Ovary (tissue), 9 donors: Measurements from ENCODE around the gene ASPHD1. TPM values are rescaled to one million over a fixed set of nuclear protein-coding genes. Genes with fewer than 3 reads are reported as not detected.
"Not testable (repeated sequence)": the region's sequence is repeated elsewhere in the genome, so short reads cannot be mapped to it uniquely, and the experiment has no call there.

Experiments
- DNase-seq, 5 donors: peaks; one replicate each; pipeline ENCODE4 v3.0.0-alpha.2; 2019 to 2020
- H3K27ac ChIP-seq, 2 donors: fragments of 200-600 bp; one replicate each; pipeline versions ENCODE4 v1.5.1 to v1.8.0; 2019 to 2022
- H3K27me3 ChIP-seq: fragments of 200-600 bp; one replicate; pipeline ENCODE4 v1.8.0; 2022
- H3K36me3 ChIP-seq: fragments of 200-600 bp; sonication (generic); one replicate; pipeline ENCODE4 v1.5.1; 2019
- H3K4me1 ChIP-seq: one replicate; pipeline ENCODE4 v1.8.1; 2013; ENCODE audit warnings: mild to moderate bottlenecking, moderate library complexity; ENCODE audit not compliant: insufficient read depth
- H3K4me3 ChIP-seq: fragments of 200-600 bp; sonication (generic); one replicate; pipeline ENCODE4 v1.5.1; 2017
- H3K9me3 ChIP-seq, 2 donors: fragments of 200-600 bp in 1 of 2; sonication (generic) in 1 of 2; one replicate each; pipeline versions ENCODE4 v1.5.1 to v1.8.1; 2013 to 2019; ENCODE audit warnings: mild to moderate bottlenecking in 1 of 2, moderate library complexity in 1 of 2
- CTCF ChIP-seq, 3 donors: fragments of 450-650 bp in 2 of 3; fragments of 200-600 bp in 1 of 3; IDR thresholded peaks; one replicate each; pipeline versions ENCODE4 v1.5.1 to v1.8.0; 2016 to 2022; ENCODE audit warnings: antibody characterized with exemption in 3 of 3, mild to moderate bottlenecking in 1 of 3
- EP300 ChIP-seq: sonication (generic); formaldehyde crosslinking; IDR thresholded peaks from one replicate; pipeline ENCODE4 v1.6.1; 2017; ENCODE audit warnings: antibody characterized with exemption
- POLR2A ChIP-seq: fragments of 450-650 bp; IDR thresholded peaks from one replicate; pipeline ENCODE4 v1.6.1; 2017; ENCODE audit warnings: antibody characterized with exemption, mild to moderate bottlenecking, moderate library complexity
- WGBS, 3 donors: extraction: QIAGEN DNeasy Blood & Tissue Kit in 1 of 3; methylation state at CpG; one replicate each; pipeline versions ENCODE4 v1.1.5 to v1.1.7; 2013 to 2017; 5-methylcytosine and 5-hydroxymethylcytosine counted together
- intact Hi-C, 4 donors: fragments of 100-400 bp; cut with DNase I; formaldehyde crosslinking; loops; one replicate each; pipeline versions ENCODE4 v1.11.0 to v1.15.1; 2022 to 2023
- polyA plus RNA-seq, 2 donors: library from polyadenylated mRNA; stranded (reverse); fragments of 200-250 nt in 1 of 2; fragments of 350-450 nt in 1 of 2; fragmentation: Illumina TruSeq in 1 of 2; extraction: RNeasy Lipid Tissue Mini Kit (QIAGEN cat#74804) in 1 of 2; gene quantifications; one replicate each; pipeline ENCODE4 v1.2.3, GENCODE V29; 2013 to 2014
- total RNA-seq, 7 donors: library from RNA; depleted of rRNA in 2 of 7; stranded (reverse); fragments of >200 nt in 2 of 7; fragmentation: NEBNext Ultra II Directional in 3 of 7; extraction: Animal tissue kit (Norgen Biotek cat#: 25700) in 3 of 7; gene quantifications; one replicate each; pipeline versions ENCODE4 v1.1.0 to v1.2.4, GENCODE V29; 2016 to 2023
- donor health status: DM: no; HTN: no; CAD: no; lungs with moderate emphysema.
- donor health status: DM: no; HTN: no; CAD: no.
- donor health status: Bipolar disorder and iron deficiency.
- donor health status: DM: yes; HTN: yes; CAD: no.
- donor health status: DM: no; HTN: no; CAD: no.
- donor health status: DM: yes; HTN: yes; CAD: no.

ASPHD1 gene
- total and polyA plus RNA-seq, 9 donors, result 0.38 to 7.8 (median 1.2) TPM; not detected in 1

- intact Hi-C loops, result no loop called here
- Histone ChIP-seq H3K36me3 (no peaks in the 10 kb centered on the region), H3K27ac (no peak overlapping the region), H3K4me3 (no peak overlapping the region), H3K4me1 (no peaks in the 10 kb centered on the region), H3K27me3 (no peaks in the 10 kb centered on the region), H3K9me3 (no peaks in the 10 kb centered on the region)
- DNase-seq, result no peak
- TF ChIP-seq CTCF (IDR thresholded peaks at IDR 0.05), result no peak
- TF ChIP-seq EP300, result no peak
- TF ChIP-seq POLR2A, result no peak
- WGBS, 3 donors, result 67 to 75% (median 72%) methylated on average over 2 of the region's 2 CpGs
Measured at GRCh38 chr16:29907973-29908372, 7.7 kb downstream of the ASPHD1 start.

GRCh38 chr16:29908719-29909220, 8.5 kb downstream of the ASPHD1 start:
- intact Hi-C loops, result no loop called here
- no peaks in the 10 kb centered on the region for H3K4me1 ChIP-seq
- TF ChIP-seq POLR2A (no peak), EP300 (no peak), CTCF (IDR thresholded peaks at IDR 0.05) (no peak)
- no peaks in the 10 kb centered on the region for H3K27me3 ChIP-seq
- no peak for DNase-seq
- no peaks in the 10 kb centered on the region for H3K36me3 ChIP-seq
- H3K27ac ChIP-seq, result no peak overlapping the region
- 82 to 90% (median 83%) methylated on average over 2 of the region's 2 CpGs for WGBS, 3 donors
- H3K9me3 ChIP-seq, result no peaks in the 10 kb centered on the region
- H3K4me3 ChIP-seq, result no peak overlapping the region

GRCh38 chr16:29909391-29909790, 9.1 kb downstream of the ASPHD1 start:
- WGBS, 3 donors, result 78 to 83% (median 79%) methylated on average over 2 of the region's 2 CpGs
- no peak for DNase-seq
- no peaks in the 10 kb centered on the region for H3K4me1 ChIP-seq
- H3K36me3 ChIP-seq, result no peaks in the 10 kb centered on the region
- H3K4me3 ChIP-seq, result no peak overlapping the region
- intact Hi-C loops, result no loop called here
- no peak for TF ChIP-seq POLR2A
- no peak for TF ChIP-seq EP300
- TF ChIP-seq CTCF (IDR thresholded peaks at IDR 0.05), result no peak
- no peaks in the 10 kb centered on the region for H3K9me3 ChIP-seq
- H3K27ac ChIP-seq, result no peak overlapping the region
- H3K27me3 ChIP-seq, result no peaks in the 10 kb centered on the region

DNA sequence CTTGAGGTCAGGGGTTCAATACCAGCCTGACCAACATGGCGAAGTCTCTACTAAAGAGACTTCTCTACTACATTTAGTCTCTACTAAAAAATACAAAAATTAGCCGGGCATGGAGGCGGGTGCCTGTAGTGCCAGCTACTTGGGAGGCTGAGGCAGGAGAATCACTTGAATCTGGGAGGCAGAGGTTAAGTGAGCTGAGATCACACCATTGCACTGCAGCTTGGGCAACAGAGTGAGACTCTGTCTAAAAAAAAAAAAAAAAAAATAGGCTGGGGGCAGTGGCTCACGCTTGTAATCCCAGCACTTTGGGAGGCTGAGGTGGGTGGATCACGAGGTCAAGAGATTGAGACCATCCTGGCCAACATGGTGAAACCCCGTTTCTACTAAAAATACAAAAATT, 9.6 kb downstream of the ASPHD1 start:
- not testable (repeated sequence) for H3K27ac ChIP-seq, H3K4me1 ChIP-seq, H3K4me3 ChIP-seq, H3K27me3 ChIP-seq, H3K9me3 ChIP-seq, DNase-seq, H3K36me3 ChIP-seq
- intact Hi-C loops, result loop anchor here in 1 of 4 donors (5.0 kb wide), 1 partner anchor 38 kb away; no protein-coding TSS in a partner anchor
- 76 to 83% (median 78%) methylated on average over 6 of the region's 6 CpGs for WGBS, 3 donors

GRCh38 chr16:29910819-29911675, 10.8 kb downstream of the ASPHD1 start:
- WGBS, 3 donors, result 83 to 84% (median 84%) methylated on average over 20 of the region's 20 CpGs
- Histone ChIP-seq H3K4me3 (no peak overlapping the region), H3K27ac (no peak overlapping the region), H3K4me1 (no peaks in the 10 kb centered on the region), H3K36me3 (no peaks in the 10 kb centered on the region), H3K9me3 (no peaks in the 10 kb centered on the region), H3K27me3 (no peaks in the 10 kb centered on the region)
- TF ChIP-seq CTCF (IDR thresholded peaks at IDR 0.05), result no peak
- no peak for TF ChIP-seq POLR2A
- no peak for TF ChIP-seq EP300
- no peak for DNase-seq
- intact Hi-C loops, result loop anchor here in 1 of 4 donors (5.0 kb wide), 1 partner anchor 39 kb away; no protein-coding TSS in a partner anchor
